ENCODE results near the gene DNAH9.
"Not testable (repeated sequence)": the region's sequence is repeated elsewhere in the genome, so short reads cannot be mapped to it uniquely, and the experiment has no call there.

Gene DNAH9

DNA sequence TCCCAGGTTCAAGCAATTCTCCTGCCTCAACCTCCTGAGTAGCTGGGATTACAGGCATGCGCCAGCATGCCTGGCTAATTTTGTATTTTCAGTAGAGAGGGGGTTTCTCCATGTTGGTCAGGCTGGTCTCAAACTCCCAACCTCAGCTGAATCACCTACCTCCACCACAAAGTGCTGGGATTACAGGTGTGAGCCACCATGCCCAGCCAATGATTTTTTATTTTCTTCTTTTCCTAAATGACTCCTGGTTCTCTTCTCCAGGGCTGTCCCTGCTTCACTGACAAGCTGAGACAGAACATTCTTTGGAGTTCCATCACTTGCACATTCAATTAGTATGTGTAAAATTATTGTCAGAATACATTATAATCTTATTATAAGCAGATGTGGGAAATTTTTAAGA lies 351.3 kb downstream of the DNAH9 start:
- H3K27ac ChIP-seq, result peak overlapping the region; percentile 50
- DNase-seq (ENCODE audit: low read depth, low spot score), result not testable (repeated sequence)

- no peak for DNase-seq (ENCODE audit: low read depth, low spot score)
- H3K27ac ChIP-seq, result no peak overlapping the region
Observed at GRCh38 chr17:11950771-11951519, 352.7 kb downstream of the DNAH9 start.

GRCh38 chr17:11952610-11953009 lies 354.3 kb downstream of the DNAH9 start:
- no peak for DNase-seq (ENCODE audit: low read depth, low spot score)
- H3K27ac ChIP-seq, result no peak overlapping the region

DNA sequence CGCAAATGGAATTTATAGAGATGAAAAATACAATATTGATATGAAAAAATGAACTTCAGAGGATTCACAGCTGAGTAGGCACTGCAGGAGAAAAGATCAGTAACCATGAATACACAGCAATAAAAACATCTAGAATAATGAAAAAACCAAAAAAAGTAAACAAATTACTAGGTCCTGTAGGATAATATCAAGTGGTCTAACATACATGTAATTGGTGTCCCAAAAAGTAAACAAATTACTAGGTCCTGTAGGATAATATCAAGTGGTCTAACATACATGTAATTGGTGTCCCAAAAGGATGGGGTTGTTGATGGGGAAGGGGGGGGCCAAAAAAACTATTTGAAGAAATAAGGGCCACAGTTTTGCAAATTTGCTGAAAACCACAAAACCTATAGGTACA lies 355.7 kb downstream of the DNAH9 start:
- H3K27ac ChIP-seq, result no peak overlapping the region
- DNase-seq (ENCODE audit: low read depth, low spot score), result no peak

DNA sequence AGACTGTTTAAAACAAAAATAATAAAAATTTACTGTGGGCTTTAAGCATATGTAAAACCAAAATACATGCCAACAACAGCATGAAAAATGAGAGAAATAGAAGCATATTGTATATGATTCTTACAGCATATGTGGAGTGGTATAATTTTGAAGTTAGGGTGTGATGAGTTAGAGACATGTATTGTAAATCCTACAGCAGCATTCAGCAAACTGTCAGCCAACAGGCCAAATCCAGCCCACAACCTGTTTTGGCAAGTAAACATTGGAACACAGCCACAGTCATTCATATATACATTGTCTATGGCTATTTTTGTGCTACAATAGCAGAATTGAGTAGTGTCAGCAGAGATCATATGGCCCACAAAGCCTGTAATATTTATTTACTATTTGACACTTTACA lies 356.7 kb downstream of the DNAH9 start:
- DNase-seq (ENCODE audit: low read depth, low spot score), result no peak
- H3K27ac ChIP-seq, result no peak overlapping the region

- DNase-seq (ENCODE audit: low read depth, low spot score), result no peak
- peak overlapping the region; percentile 45 for H3K27ac ChIP-seq
Observed at GRCh38 chr17:11969565-11969964, 371.3 kb downstream of the DNAH9 start.

DNA sequence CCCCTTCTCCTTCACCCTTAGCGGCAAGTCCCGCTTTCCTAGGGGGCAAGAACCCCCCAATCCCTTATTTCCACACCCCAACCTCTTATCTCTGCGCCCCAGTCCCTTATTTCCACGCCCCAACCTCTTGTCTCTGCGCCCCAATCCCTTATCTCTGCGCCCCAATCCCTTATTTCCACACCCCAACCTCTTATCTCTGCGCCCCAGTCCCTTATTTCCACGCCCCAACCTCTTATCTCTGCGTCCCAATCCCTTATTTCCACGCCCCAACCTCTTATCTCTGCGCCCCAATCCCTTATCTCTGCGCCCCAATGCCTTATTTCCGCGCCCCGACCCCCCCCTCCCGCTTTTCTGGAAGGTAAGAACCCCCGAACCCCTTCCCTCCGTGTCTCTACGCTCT lies 374.5 kb downstream of the DNAH9 start:
- not testable (repeated sequence) for DNase-seq (ENCODE audit: low read depth, low spot score)

DNA sequence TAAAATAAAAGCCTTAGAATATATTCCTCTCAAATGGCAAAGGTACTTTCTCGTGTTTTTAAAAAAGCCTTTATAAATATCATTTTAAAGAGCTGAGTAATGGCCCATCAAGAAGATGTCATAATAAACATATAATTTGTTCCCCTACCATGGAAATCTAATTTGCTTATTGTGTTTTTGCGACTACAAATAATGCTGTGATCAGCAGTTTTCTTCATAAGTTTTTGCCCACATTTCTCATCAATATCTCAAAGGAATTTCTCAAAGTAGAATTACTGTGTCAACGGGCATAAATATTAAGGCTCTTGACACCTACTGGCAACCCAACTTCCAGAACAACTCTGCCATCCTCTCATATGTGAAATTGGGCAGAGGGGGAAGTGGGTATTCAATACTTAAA lies 381.5 kb downstream of the DNAH9 start:
- H3K27ac ChIP-seq, result no peak overlapping the region
- no peak for DNase-seq (ENCODE audit: low read depth, low spot score)

More for the DNA sequence above, 374.5 kb downstream of the DNAH9 start:
- not testable (repeated sequence) for H3K27ac ChIP-seq

GRCh38 chr17:11980813-11981212 lies 382.5 kb downstream of the DNAH9 start:
- no peak overlapping the region for H3K27ac ChIP-seq
- no peak for DNase-seq (ENCODE audit: low read depth, low spot score)

DNA sequence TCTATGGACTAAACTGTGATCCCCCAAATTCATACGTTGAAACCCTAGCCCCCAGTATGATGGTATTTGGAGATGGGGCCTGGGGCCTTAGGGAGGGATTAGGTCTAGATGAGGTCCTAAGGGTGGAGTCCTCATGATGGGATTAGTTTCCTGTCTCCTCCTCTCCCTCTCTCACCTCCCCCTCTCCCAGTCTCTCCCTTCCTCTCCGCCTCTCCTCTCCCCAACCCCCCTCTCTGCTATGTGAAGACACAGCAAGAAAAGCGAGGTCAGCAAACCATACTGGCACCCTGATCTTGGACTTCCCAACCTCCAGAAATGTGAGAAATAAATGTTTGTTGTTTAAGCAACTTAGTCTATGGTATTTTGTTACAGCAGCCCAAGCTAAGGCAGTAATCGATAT lies 383.6 kb downstream of the DNAH9 start:
- no peak for DNase-seq (ENCODE audit: low read depth, low spot score)
- no peak overlapping the region for H3K27ac ChIP-seq

GRCh38 chr17:11986179-11986941 lies 388.1 kb downstream of the DNAH9 start:
- no peak for DNase-seq (ENCODE audit: low read depth, low spot score)
- no peak overlapping the region for H3K27ac ChIP-seq

GRCh38 chr17:11986942-11987329 lies 388.7 kb downstream of the DNAH9 start:
- H3K27ac ChIP-seq, result no peak overlapping the region
- DNase-seq (ENCODE audit: low read depth, low spot score), result no peak

DNA sequence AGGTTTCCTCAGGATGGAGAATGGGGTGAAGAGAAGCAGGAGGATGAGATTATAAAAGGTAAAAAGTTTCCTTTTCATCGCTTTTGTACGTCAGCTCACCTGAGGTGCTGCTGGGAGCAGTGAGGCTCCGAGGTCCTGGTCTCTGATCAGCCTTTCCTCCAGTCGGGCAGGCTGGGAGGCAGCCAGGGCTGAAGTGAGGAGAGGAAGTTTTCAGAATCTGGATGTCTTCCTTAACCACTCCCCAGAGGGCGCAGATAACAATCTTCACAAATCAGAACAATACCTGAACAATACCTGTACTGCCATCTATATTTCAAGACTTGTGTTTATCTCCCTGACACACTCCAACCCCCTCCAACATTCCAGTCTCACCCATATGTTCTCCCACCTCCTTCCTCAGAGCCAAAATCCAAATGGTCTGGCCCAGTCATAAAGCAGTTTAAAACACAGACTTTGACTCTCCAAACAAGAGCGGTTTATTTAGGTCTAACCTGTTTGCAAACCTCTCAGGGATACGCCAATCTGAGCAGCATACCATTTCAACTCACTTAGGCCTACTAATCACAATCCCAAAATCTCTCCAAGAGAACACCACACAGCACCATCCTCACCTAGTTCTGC lies 392.2 kb downstream of the DNAH9 start:
- no peak overlapping the region for H3K27ac ChIP-seq
- DNase-seq (ENCODE audit: low read depth, low spot score), result no peak

- H3K27ac ChIP-seq, result no peak overlapping the region
- no peak for DNase-seq (ENCODE audit: low read depth, low spot score)
Observed at GRCh38 chr17:11991461-11991860, 393.2 kb downstream of the DNAH9 start.

DNA sequence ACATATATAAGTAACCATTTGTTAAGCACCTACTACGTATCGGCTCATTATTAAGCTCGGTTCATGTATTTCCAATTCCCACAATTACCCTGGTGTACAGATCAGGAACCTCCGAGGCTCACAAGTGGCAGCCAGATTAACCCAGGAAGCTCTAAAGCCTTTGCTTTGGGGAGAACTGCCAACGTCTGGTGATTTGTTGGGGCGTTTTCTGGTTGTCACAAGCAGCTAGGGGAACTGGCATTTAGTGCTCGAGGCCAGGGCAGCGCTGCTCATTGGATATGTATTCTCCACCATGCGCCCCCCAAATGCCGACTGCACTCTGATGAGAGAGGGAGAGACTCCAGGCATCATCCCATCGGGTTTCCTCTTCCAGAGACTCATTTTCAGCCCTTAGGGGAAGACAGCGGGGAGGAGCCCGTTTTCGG lies 398.5 kb downstream of the DNAH9 start:
- peak overlapping the region; percentile 77 for H3K27ac ChIP-seq
- no peak for DNase-seq (ENCODE audit: low read depth, low spot score)

- H3K27ac ChIP-seq, result peak within 1 kb of the TSS; percentile 77
- DNase-seq (ENCODE audit: low read depth, low spot score), result peak; percentile 70
Observed at GRCh38 chr17:11997147-11997971, 399.1 kb downstream of the DNAH9 start, which contains the start of gene ZNF18. ZNF18 (minus strand) TSS chr17:11997475; CDS start chr17:11992829, 4,646 bp downstream.

GRCh38 chr17:11997972-11998233 lies 399.6 kb downstream of the DNAH9 start:
- H3K27ac ChIP-seq, result peak overlapping the region; percentile 77
- DNase-seq (ENCODE audit: low read depth, low spot score), result no peak

GRCh38 chr17:11999696-12000095 lies 401.4 kb downstream of the DNAH9 start:
- no peak for DNase-seq (ENCODE audit: low read depth, low spot score)
- no peak overlapping the region for H3K27ac ChIP-seq

- H3K27ac ChIP-seq, result no peak overlapping the region
- DNase-seq (ENCODE audit: low read depth, low spot score), result no peak
Observed at GRCh38 chr17:12007466-12007865, 409.2 kb downstream of the DNAH9 start.

All from epithelial cell of prostate (primary cell).